Stimulated activated naive B cell treated with anti-CD40 and anti-IgM and Interleukin-4, amounts not matched to agents 10 μg/mL and 1 μg/mL and 100 μg/mL, for 72 hours (primary cell): ENCODE results near the gene MLH3.

Experiments
- ATAC-seq, 2 donors: fragments of 150-1000 bp; cut with Tn5 transposase; replicated peaks; 2 replicates each; pipeline ENCODE4 v1.10.0; 2021; ENCODE audit warnings: moderate library complexity in 1 of 2
- DNase-seq: peaks from one replicate; pipeline ENCODE4 v3.0.0; 2021
- H3K27ac Mint-ChIP-seq: one replicate; pipeline ENCODE4 v1.8.0; 2022; ENCODE audit warnings: mild to moderate bottlenecking, mixed read lengths
- H3K27me3 Mint-ChIP-seq, 2 donors: one replicate each; pipeline ENCODE4 v1.8.0; 2022; ENCODE audit warnings: mixed read lengths in 2 of 2
- H3K36me3 Mint-ChIP-seq, 2 donors: one replicate each; pipeline ENCODE4 v1.8.0; 2022; ENCODE audit warnings: mixed read lengths in 2 of 2, mild to moderate bottlenecking in 1 of 2
- H3K4me1 Mint-ChIP-seq, 2 donors: one replicate each; pipeline ENCODE4 v1.8.0; 2022; ENCODE audit warnings: mixed read lengths in 2 of 2, mild to moderate bottlenecking in 1 of 2
- H3K4me3 Mint-ChIP-seq, 2 donors: one replicate each; pipeline ENCODE4 v1.8.0; 2022; ENCODE audit warnings: mild to moderate bottlenecking in 2 of 2, mixed read lengths in 2 of 2, moderate library complexity in 1 of 2
- H3K9me3 Mint-ChIP-seq, 2 donors: one replicate each; pipeline ENCODE4 v1.8.0; 2022; ENCODE audit warnings: mixed read lengths in 2 of 2, mild to moderate bottlenecking in 1 of 2

MLH3 gene

GRCh38 chr14:75050852-75051555 lies at the start of gene MLH3:
MLH3 (minus strand) TSS chr14:75051467; CDS start chr14:75049655, 1,812 bp downstream.
- peak; percentile 61 for DNase-seq
- Mint-ChIP-seq H3K9me3 (no peaks in the 10 kb centered on the region), H3K27me3 (no peaks in the 10 kb centered on the region), H3K4me1 (peaks cover 13 to 22% of the 10 kb centered on the region in 2 donors), H3K4me3 (peak within 1 kb of the TSS; percentile 92 to 94), H3K36me3 (peaks cover 11 to 41% of the 10 kb centered on the region in 2 donors), H3K27ac (peak within 1 kb of the TSS; percentile 96)
- peak; percentile 89 to 92 for ATAC-seq

GRCh38 chr14:75098682-75099081 lies 47.4 kb upstream of the MLH3 start:
- no peaks in the 10 kb centered on the region for H3K27me3 Mint-ChIP-seq

GRCh38 chr14:75098212-75098611 lies 46.9 kb upstream of the MLH3 start:
- no peaks in the 10 kb centered on the region for H3K9me3 Mint-ChIP-seq
- no peak for DNase-seq
- no peaks in the 10 kb centered on the region for H3K27me3 Mint-ChIP-seq
- no peak for ATAC-seq
- H3K4me3 Mint-ChIP-seq = no peak overlapping the region
- peaks cover 34 to 57% of the 10 kb centered on the region in 2 donors for H3K36me3 Mint-ChIP-seq
- peaks cover 0 to 2% of the 10 kb centered on the region in 2 donors for H3K4me1 Mint-ChIP-seq
- no peak overlapping the region for H3K27ac Mint-ChIP-seq

More at GRCh38 chr14:75098682-75099081, 47.4 kb upstream of the MLH3 start:
- H3K27ac Mint-ChIP-seq = no peak overlapping the region
- H3K4me3 Mint-ChIP-seq = no peak overlapping the region
- ATAC-seq (no peak), DNase-seq (no peak)
- H3K36me3 Mint-ChIP-seq = peaks cover 33 to 61% of the 10 kb centered on the region in 2 donors
- no peaks in the 10 kb centered on the region for H3K9me3 Mint-ChIP-seq
- H3K4me1 Mint-ChIP-seq = peaks cover 0 to 2% of the 10 kb centered on the region in 2 donors

GRCh38 chr14:75096959-75097358 lies 45.7 kb upstream of the MLH3 start:
- Mint-ChIP-seq H3K9me3 (no peaks in the 10 kb centered on the region), H3K4me1 (peaks cover 0 to 2% of the 10 kb centered on the region in 2 donors), H3K27ac (no peak overlapping the region), H3K4me3 (no peak overlapping the region), H3K36me3 (peaks cover 29 to 52% of the 10 kb centered on the region in 2 donors), H3K27me3 (no peaks in the 10 kb centered on the region)
- no peak for DNase-seq
- no peak for ATAC-seq

GRCh38 chr14:75095690-75096089 lies 44.4 kb upstream of the MLH3 start:
- DNase-seq (no peak), ATAC-seq (no peak)
- Mint-ChIP-seq H3K4me1 (peaks cover 0 to 2% of the 10 kb centered on the region in 2 donors), H3K27ac (no peak overlapping the region), H3K4me3 (no peak overlapping the region), H3K27me3 (no peaks in the 10 kb centered on the region), H3K9me3 (no peaks in the 10 kb centered on the region), H3K36me3 (peaks cover 30 to 49% of the 10 kb centered on the region in 2 donors)

GRCh38 chr14:75094896-75095295 lies 43.6 kb upstream of the MLH3 start:
- Mint-ChIP-seq H3K4me1 (peaks cover 0 to 2% of the 10 kb centered on the region in 2 donors), H3K4me3 (no peak overlapping the region), H3K9me3 (no peaks in the 10 kb centered on the region), H3K27ac (no peak overlapping the region), H3K27me3 (no peaks in the 10 kb centered on the region), H3K36me3 (peaks cover 33 to 49% of the 10 kb centered on the region in 2 donors)
- ATAC-seq (no peak), DNase-seq (no peak)

- Mint-ChIP-seq H3K36me3 (peaks cover 24 to 36% of the 10 kb centered on the region in 2 donors), H3K9me3 (no peaks in the 10 kb centered on the region)
Observed at GRCh38 chr14:75092698-75093097, 41.4 kb upstream of the MLH3 start.

GRCh38 chr14:75091251-75091650 lies 40.0 kb upstream of the MLH3 start:
- DNase-seq = no peak
- H3K27ac Mint-ChIP-seq = no peak overlapping the region
- no peak overlapping the region for H3K4me3 Mint-ChIP-seq
- no peaks in the 10 kb centered on the region for H3K9me3 Mint-ChIP-seq
- ATAC-seq = no peak
- peaks cover 23 to 28% of the 10 kb centered on the region in 2 donors for H3K36me3 Mint-ChIP-seq
- H3K27me3 Mint-ChIP-seq = no peaks in the 10 kb centered on the region
- no peaks in the 10 kb centered on the region for H3K4me1 Mint-ChIP-seq

More at GRCh38 chr14:75092698-75093097, 41.4 kb upstream of the MLH3 start:
- ATAC-seq = no peak
- no peak overlapping the region for H3K27ac Mint-ChIP-seq
- DNase-seq = no peak
- no peaks in the 10 kb centered on the region for H3K4me1 Mint-ChIP-seq
- no peak overlapping the region for H3K4me3 Mint-ChIP-seq
- no peaks in the 10 kb centered on the region for H3K27me3 Mint-ChIP-seq

- Mint-ChIP-seq H3K27me3 (no peaks in the 10 kb centered on the region), H3K27ac (no peak overlapping the region), H3K9me3 (no peaks in the 10 kb centered on the region), H3K36me3 (peaks cover 26 to 29% of the 10 kb centered on the region in 2 donors), H3K4me1 (no peaks in the 10 kb centered on the region), H3K4me3 (no peak overlapping the region)
- ATAC-seq (no peak), DNase-seq (no peak)
Observed at GRCh38 chr14:75090353-75090752, 39.1 kb upstream of the MLH3 start.

GRCh38 chr14:75088566-75089373 lies 37.5 kb upstream of the MLH3 start:
- no peaks in the 10 kb centered on the region for H3K27me3 Mint-ChIP-seq

GRCh38 chr14:75088153-75088552 lies 36.9 kb upstream of the MLH3 start:
- no peak for DNase-seq
- no peak for ATAC-seq
- Mint-ChIP-seq H3K36me3 (peaks cover 32 to 38% of the 10 kb centered on the region in 2 donors), H3K4me1 (no peaks in the 10 kb centered on the region), H3K27ac (no peak overlapping the region), H3K27me3 (no peaks in the 10 kb centered on the region), H3K4me3 (no peak overlapping the region), H3K9me3 (no peaks in the 10 kb centered on the region)

More at GRCh38 chr14:75088566-75089373, 37.5 kb upstream of the MLH3 start:
- Mint-ChIP-seq H3K27ac (peak overlapping the region; percentile 25), H3K4me3 (no peak overlapping the region), H3K4me1 (no peaks in the 10 kb centered on the region), H3K36me3 (peaks cover 32% of the 10 kb centered on the region in 2 donors), H3K9me3 (no peaks in the 10 kb centered on the region)
- ATAC-seq (peak; percentile 62 to 67), DNase-seq (no peak)

GRCh38 chr14:75084513-75084912 lies 33.2 kb upstream of the MLH3 start:
- no peaks in the 10 kb centered on the region for H3K27me3 Mint-ChIP-seq
- H3K4me3 Mint-ChIP-seq = no peak overlapping the region
- H3K27ac Mint-ChIP-seq = peak overlapping the region; percentile 47
- peaks cover 27 to 40% of the 10 kb centered on the region in 2 donors for H3K36me3 Mint-ChIP-seq
- no peaks in the 10 kb centered on the region for H3K9me3 Mint-ChIP-seq
- no peaks in the 10 kb centered on the region for H3K4me1 Mint-ChIP-seq
- ATAC-seq (no peak), DNase-seq (no peak)

GRCh38 chr14:75083271-75083670 lies 32.0 kb upstream of the MLH3 start:
- DNase-seq = no peak
- Mint-ChIP-seq H3K36me3 (peaks cover 22 to 35% of the 10 kb centered on the region in 2 donors), H3K27ac (no peak overlapping the region), H3K4me1 (no peaks in the 10 kb centered on the region), H3K9me3 (no peaks in the 10 kb centered on the region), H3K27me3 (no peaks in the 10 kb centered on the region), H3K4me3 (no peak overlapping the region)
- no peak for ATAC-seq

- ATAC-seq (no peak), DNase-seq (no peak)
- no peak overlapping the region for H3K27ac Mint-ChIP-seq
- H3K4me3 Mint-ChIP-seq = no peak overlapping the region
- H3K4me1 Mint-ChIP-seq = no peaks in the 10 kb centered on the region
- H3K27me3 Mint-ChIP-seq = no peaks in the 10 kb centered on the region
- no peaks in the 10 kb centered on the region for H3K9me3 Mint-ChIP-seq
- peaks cover 20 to 31% of the 10 kb centered on the region in 2 donors for H3K36me3 Mint-ChIP-seq
Observed at GRCh38 chr14:75081660-75082229, 30.5 kb upstream of the MLH3 start.
